Stomach (tissue), 9 donors: ENCODE measurements around the gene LRRC55. TPM values are rescaled to one million over a fixed set of nuclear protein-coding genes. Genes with fewer than 3 reads are reported as not detected.

Source experiments
- DNase-seq, 2 donors: peaks; one replicate each; pipeline versions ENCODE4 v3.0.0 to v3.0.0-alpha.2; 2013 to 2019
- H3K27ac ChIP-seq, 5 donors: fragments of 200-600 bp in 4 of 5; sonication (generic) in 4 of 5; one replicate each; pipeline ENCODE4 v1.5.1; 2013 to 2019; ENCODE audit warnings: mild to moderate bottlenecking in 1 of 5, moderate library complexity in 1 of 5
- H3K27me3 ChIP-seq, 3 donors: fragments of 200-600 bp; sonication (generic); one replicate each; pipeline ENCODE4 v1.5.1; 2017 to 2019; ENCODE audit warnings: mixed run types in 1 of 3
- H3K36me3 ChIP-seq, 4 donors: fragments of 200-600 bp; sonication (generic); 1 replicate in 3 of 4; 2 replicates in 1 of 4; pipeline ENCODE4 v1.5.1; 2016 to 2019
- H3K4me1 ChIP-seq, 4 donors: fragments of 200-600 bp; sonication (generic); one replicate each; pipeline ENCODE4 v1.5.1; 2016 to 2019
- H3K4me3 ChIP-seq, 4 donors: fragments of 200-600 bp; sonication (generic) in 3 of 4; one replicate each; pipeline ENCODE4 v1.5.1; 2016 to 2019; ENCODE audit warnings: mild to moderate bottlenecking in 1 of 4
- H3K9me3 ChIP-seq, 4 donors: fragments of 200-600 bp; sonication (generic); one replicate each; pipeline ENCODE4 v1.5.1; 2016 to 2019
- EP300 ChIP-seq: sonication (generic); formaldehyde crosslinking; IDR thresholded peaks from one replicate; pipeline ENCODE4 v1.6.1; 2017; ENCODE audit warnings: antibody characterized with exemption
- POLR2A ChIP-seq, 4 donors: fragments of 450-650 bp; IDR thresholded peaks; one replicate each; pipeline ENCODE4 v1.6.1; 2016; ENCODE audit warnings: antibody characterized with exemption in 4 of 4, control low read depth in 2 of 4, mild to moderate bottlenecking in 1 of 4, moderate library complexity in 1 of 4
- POLR2AphosphoS5 ChIP-seq, 3 donors: sonication (generic); formaldehyde crosslinking; IDR thresholded peaks; one replicate each; pipeline ENCODE4 v1.6.1; 2016; ENCODE audit warnings: antibody characterized with exemption in 3 of 3
- WGBS, 5 donors: extraction: QIAGEN DNeasy Blood & Tissue Kit in 3 of 5; methylation state at CpG; one replicate each; pipeline versions ENCODE4 v1.1.5 to v1.1.7; 2013 to 2018; 5-methylcytosine and 5-hydroxymethylcytosine counted together
- intact Hi-C: fragments of 100-400 bp; cut with DNase I; formaldehyde crosslinking; loops from one replicate; pipeline ENCODE4 v1.15.1; 2023; ENCODE audit warnings: low total_unique reads
- polyA plus RNA-seq, 3 donors: library from polyadenylated mRNA; stranded (reverse); fragments of 200-250 nt; gene quantifications; one replicate each; pipeline ENCODE4 v1.2.3, GENCODE V29; 2013
- total RNA-seq, 5 donors: library from RNA; depleted of rRNA; stranded (reverse); fragments of >200 nt; gene quantifications; one replicate each; pipeline versions ENCODE4 v1.1.0 to v1.2.3, GENCODE V29; 2014 to 2016
- TF ChIP-seq, protein P1 (sequence below), 7 experiments: fragments of 450-650 bp in 4 of 7; fragments of 200-600 bp in 3 of 7; sonication (generic) in 3 of 7; IDR thresholded peaks; one replicate each; pipeline ENCODE4 v1.5.1; 2016 to 2019; ENCODE audit warnings: antibody characterized with exemption in 7 of 7, control low read depth in 2 of 7, mild to moderate bottlenecking in 1 of 7
- donor health status: healthy with polysubstance abuse.
- donor health status: Bipolar disorder and iron deficiency.
- donor health status: healthy.

Gene LRRC55
- total and polyA plus RNA-seq, 8 donors: 0.08 to 0.73 TPM; not detected in 6

DNA sequence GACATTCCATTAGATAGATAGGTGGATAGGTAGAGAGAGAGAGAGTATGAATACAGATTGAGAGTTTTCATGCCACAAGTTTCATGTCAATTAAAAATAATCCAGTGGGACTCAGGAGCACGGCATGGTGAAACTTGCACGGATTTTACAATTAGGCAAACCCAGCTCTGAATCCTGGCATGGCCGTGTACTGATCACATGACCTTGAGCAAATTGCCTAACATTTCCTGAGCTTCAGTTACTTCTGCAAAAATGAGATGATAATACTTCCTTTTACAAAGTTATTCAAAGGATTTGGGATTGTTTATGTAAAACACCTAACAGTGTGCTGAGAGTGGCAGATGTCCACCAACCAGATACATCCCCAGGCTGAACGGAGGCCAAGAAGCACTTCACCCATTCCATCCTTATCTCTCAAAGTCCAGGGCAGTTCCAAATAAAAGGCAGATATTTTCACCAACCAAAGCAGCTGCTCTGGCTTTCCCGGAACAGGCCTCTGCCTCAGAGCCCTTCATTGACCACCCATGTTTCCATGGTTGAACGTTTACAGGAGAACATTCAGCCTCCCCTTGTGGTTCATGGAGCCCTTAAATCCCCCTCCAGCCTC, 37.4 kb downstream of the LRRC55 start:
- Histone ChIP-seq H3K27ac (no peak overlapping the region), H3K36me3 (no peaks in the 10 kb centered on the region), H3K4me1 (peaks cover 0 to 13% (median 3%) of the 10 kb centered on the region in 4 donors), H3K4me3 (no peak overlapping the region), H3K27me3 (peaks cover 0 to 11% (median 0%) of the 10 kb centered on the region in 3 donors), H3K9me3 (no peaks in the 10 kb centered on the region)
- 45 to 59% (median 48%) methylated on average over 6 of the region's 6 CpGs for WGBS, 5 donors
- no peak for DNase-seq
- TF ChIP-seq, protein P1, sequence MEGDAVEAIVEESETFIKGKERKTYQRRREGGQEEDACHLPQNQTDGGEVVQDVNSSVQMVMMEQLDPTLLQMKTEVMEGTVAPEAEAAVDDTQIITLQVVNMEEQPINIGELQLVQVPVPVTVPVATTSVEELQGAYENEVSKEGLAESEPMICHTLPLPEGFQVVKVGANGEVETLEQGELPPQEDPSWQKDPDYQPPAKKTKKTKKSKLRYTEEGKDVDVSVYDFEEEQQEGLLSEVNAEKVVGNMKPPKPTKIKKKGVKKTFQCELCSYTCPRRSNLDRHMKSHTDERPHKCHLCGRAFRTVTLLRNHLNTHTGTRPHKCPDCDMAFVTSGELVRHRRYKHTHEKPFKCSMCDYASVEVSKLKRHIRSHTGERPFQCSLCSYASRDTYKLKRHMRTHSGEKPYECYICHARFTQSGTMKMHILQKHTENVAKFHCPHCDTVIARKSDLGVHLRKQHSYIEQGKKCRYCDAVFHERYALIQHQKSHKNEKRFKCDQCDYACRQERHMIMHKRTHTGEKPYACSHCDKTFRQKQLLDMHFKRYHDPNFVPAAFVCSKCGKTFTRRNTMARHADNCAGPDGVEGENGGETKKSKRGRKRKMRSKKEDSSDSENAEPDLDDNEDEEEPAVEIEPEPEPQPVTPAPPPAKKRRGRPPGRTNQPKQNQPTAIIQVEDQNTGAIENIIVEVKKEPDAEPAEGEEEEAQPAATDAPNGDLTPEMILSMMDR (IDR thresholded peaks at IDR 0.05): no peak
- TF ChIP-seq POLR2A (IDR thresholded peaks at IDR 0.05) (no peak), POLR2AphosphoS5 (IDR thresholded peaks at IDR 0.05) (no peak), EP300 (no peak)
- intact Hi-C loops: no loop called here

DNA sequence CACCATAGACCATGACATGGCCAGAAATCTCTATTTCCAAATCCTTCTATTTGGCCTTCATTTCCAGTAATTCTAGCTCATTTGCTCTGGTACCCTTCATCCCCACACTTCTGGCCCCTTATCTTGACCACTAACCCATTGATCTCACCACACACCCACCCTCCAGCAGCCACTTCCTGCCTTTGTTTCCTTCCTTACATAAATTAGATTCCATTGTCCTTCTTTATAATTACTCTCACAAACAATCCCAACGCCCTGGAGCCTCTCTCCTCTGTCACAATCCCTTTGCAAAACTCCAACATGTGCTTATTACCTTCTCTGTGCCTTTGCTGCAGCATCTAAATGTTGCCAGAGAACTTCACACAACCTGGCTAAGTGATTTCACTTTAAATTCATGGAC, 40.5 kb downstream of the LRRC55 start:
- TF ChIP-seq EP300: no peak
- WGBS, 5 donors: 19 to 38% (median 34%) methylated on average over 1 of the region's 1 CpG
- Histone ChIP-seq H3K4me1 (no peaks in the 10 kb centered on the region), H3K4me3 (no peak overlapping the region), H3K36me3 (no peaks in the 10 kb centered on the region), H3K9me3 (no peaks in the 10 kb centered on the region), H3K27ac (no peak overlapping the region), H3K27me3 (peaks cover 0 to 11% (median 0%) of the 10 kb centered on the region in 3 donors)
- no peak for DNase-seq
- intact Hi-C loops: no loop called here

DNA sequence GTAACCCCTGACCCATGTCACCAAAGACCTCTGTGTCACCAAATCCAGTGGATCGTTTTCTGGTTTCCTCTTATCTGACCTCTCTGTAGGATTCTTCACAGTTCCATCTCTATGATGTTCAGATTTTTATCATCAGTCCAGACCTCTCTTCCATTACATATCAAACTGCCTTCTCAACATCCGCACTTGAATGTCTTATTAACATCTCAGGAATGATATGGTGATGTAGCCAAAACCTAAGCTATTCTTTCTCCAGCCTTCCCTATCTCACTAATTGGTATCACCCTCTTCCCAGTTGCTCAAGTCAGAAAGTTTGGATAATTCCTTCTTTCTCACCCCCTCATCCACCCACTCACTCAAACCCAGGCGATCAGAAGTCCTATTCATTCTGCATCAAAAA, 41.8 kb downstream of the LRRC55 start:
- no peaks in the 10 kb centered on the region for H3K36me3 ChIP-seq
- no peak for DNase-seq
- 75 to 84% (median 81%) methylated on average over 3 of the region's 3 CpGs for WGBS, 5 donors
- H3K4me1 ChIP-seq: no peaks in the 10 kb centered on the region
- H3K27ac ChIP-seq: no peak overlapping the region
- no peaks in the 10 kb centered on the region for H3K9me3 ChIP-seq
- peaks cover 0 to 15% (median 0%) of the 10 kb centered on the region in 3 donors for H3K27me3 ChIP-seq
- TF ChIP-seq POLR2AphosphoS5 (IDR thresholded peaks at IDR 0.05) (no peak), EP300 (no peak), POLR2A (IDR thresholded peaks at IDR 0.05) (no peak)
- TF ChIP-seq, protein P1 (IDR thresholded peaks at IDR 0.05): no peak
- H3K4me3 ChIP-seq: no peak overlapping the region
- intact Hi-C loops: no loop called here

DNA sequence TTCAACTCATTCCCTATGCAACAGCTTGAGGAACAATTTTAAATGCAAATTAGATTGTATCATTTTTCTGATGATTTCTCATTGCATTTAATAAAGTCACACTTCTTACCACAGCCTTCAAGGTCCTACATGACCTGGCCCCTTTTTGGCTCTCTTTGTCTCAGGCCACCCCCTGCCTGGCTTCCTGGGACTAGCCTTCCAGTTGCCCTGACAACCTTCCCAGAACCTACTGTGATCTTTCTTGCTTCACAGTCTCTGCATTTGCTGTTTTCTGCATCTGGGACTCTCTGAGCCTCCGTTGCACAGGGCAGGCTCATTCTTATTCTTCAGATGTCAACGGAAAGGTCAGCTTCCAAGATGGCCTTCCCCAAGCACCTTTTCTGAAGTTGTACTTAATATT, 42.4 kb downstream of the LRRC55 start:
- TF ChIP-seq, protein P1 (IDR thresholded peaks at IDR 0.05): no peak
- TF ChIP-seq EP300: no peak
- TF ChIP-seq POLR2A (IDR thresholded peaks at IDR 0.05): no peak
- no peak for TF ChIP-seq POLR2AphosphoS5 (IDR thresholded peaks at IDR 0.05)
- Histone ChIP-seq H3K27ac (no peak overlapping the region), H3K9me3 (no peaks in the 10 kb centered on the region), H3K36me3 (no peaks in the 10 kb centered on the region), H3K4me3 (no peak overlapping the region), H3K27me3 (peaks cover 0 to 15% (median 0%) of the 10 kb centered on the region in 3 donors), H3K4me1 (no peaks in the 10 kb centered on the region)
- DNase-seq: no peak
- intact Hi-C loops: no loop called here
- 77 to 94% (median 83%) methylated on average over 2 of the region's 2 CpGs for WGBS, 5 donors

DNA sequence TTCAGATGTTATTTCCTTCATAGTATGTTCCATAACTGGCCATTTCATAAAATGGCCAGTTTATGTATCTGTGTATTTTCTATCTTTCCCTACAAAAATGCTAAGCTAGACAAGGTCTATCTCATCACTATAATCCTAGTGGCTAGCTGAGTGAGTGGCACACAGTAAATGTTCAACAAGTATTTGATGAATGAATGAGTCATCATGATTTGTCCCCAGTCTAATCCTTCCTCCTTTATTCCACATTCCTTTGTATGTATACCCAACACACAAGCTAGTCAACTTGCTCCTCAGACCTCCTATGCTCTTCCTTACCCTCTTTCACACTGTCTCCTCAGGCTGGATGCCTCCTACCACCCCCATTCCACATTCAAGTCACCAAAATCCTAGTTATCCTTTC, 42.8 kb downstream of the LRRC55 start:
- H3K4me1 ChIP-seq: no peaks in the 10 kb centered on the region
- TF ChIP-seq POLR2A (IDR thresholded peaks at IDR 0.05) (no peak), POLR2AphosphoS5 (IDR thresholded peaks at IDR 0.05) (no peak)
- TF ChIP-seq, protein P1 (IDR thresholded peaks at IDR 0.05): no peak
- DNase-seq: no peak
- H3K36me3 ChIP-seq: no peaks in the 10 kb centered on the region
- intact Hi-C loops: no loop called here
- H3K27ac ChIP-seq: no peak overlapping the region
- H3K4me3 ChIP-seq: no peak overlapping the region
- H3K9me3 ChIP-seq: no peaks in the 10 kb centered on the region
- peaks cover 0 to 15% (median 0%) of the 10 kb centered on the region in 3 donors for H3K27me3 ChIP-seq
